GM13976 (cell line): ENCODE data around the gene MRPS2.

Experiments
- DNase-seq: peaks from one replicate; pipeline ENCODE4 v3.0.0; 2012; ENCODE audit warnings: low spot score
- CTCF ChIP-seq: IDR thresholded peaks from 2 replicates; pipeline ENCODE4 v1.5.1; 2012; ENCODE audit warnings: borderline replicate concordance, mild to moderate bottlenecking; ENCODE audit not compliant: insufficient read depth; ENCODE audit errors: extremely low read depth, missing control alignments, control extremely low read depth
- in situ Hi-C: fragments of 300-500 bp; cut with MboI; formaldehyde crosslinking; loops from one replicate; pipeline ENCODE4 v1.12.0; 2022; ENCODE audit warnings: low sequenced_read_pairs, mixed read lengths, inconsistent platforms; ENCODE audit not compliant: unreplicated experiment

MRPS2 gene

GRCh38 chr9:135505406-135506187 is 5.1 kb downstream of the MRPS2 start:
- no peak for DNase-seq
- in situ Hi-C loops = no loop called here
- no peak for TF ChIP-seq CTCF

- in situ Hi-C loops = no loop called here
- no peak for DNase-seq
- TF ChIP-seq CTCF = no peak
These were observed 6.0 kb downstream of the MRPS2 start for GRCh38 chr9:135506327-135507103.

GRCh38 chr9:135507104-135508035 is 6.9 kb downstream of the MRPS2 start:
- in situ Hi-C loops = no loop called here
- TF ChIP-seq CTCF = no peak
- DNase-seq = no peak

GRCh38 chr9:135508211-135508820 is 7.8 kb downstream of the MRPS2 start:
- TF ChIP-seq CTCF = no peak
- in situ Hi-C loops = no loop called here
- DNase-seq = no peak

- DNase-seq = no peak
- TF ChIP-seq CTCF = no peak
- in situ Hi-C loops = no loop called here
These were observed 9.0 kb downstream of the MRPS2 start for GRCh38 chr9:135509458-135509857.

GRCh38 chr9:135512241-135512603 is 11.7 kb downstream of the MRPS2 start:
- TF ChIP-seq CTCF = no peak
- no peak for DNase-seq
- in situ Hi-C loops = no loop called here
